ENCODE measurements around the gene GPR68. TPM values are rescaled to one million over a fixed set of nuclear protein-coding genes. Genes with fewer than 3 reads are reported as not detected.
"Not testable (repeated sequence)": the region's sequence is repeated elsewhere in the genome, so short reads cannot be mapped to it uniquely, and the experiment has no call there.

The GPR68 gene
- polyA plus RNA-seq, 5 donors: 1.2 to 3.8 (median 2.2) TPM

GRCh38 chr14:91195881-91196280 is 48.6 kb downstream of the GPR68 start:
- no peak for DNase-seq

- no peak for DNase-seq
Measured at GRCh38 chr14:91193069-91193468, 51.4 kb downstream of the GPR68 start.

- DNase-seq: no peak
Measured at GRCh38 chr14:91190853-91191252, 53.7 kb downstream of the GPR68 start.

- no peak for DNase-seq
Measured at GRCh38 chr14:91187271-91187670, 57.2 kb downstream of the GPR68 start.

DNA sequence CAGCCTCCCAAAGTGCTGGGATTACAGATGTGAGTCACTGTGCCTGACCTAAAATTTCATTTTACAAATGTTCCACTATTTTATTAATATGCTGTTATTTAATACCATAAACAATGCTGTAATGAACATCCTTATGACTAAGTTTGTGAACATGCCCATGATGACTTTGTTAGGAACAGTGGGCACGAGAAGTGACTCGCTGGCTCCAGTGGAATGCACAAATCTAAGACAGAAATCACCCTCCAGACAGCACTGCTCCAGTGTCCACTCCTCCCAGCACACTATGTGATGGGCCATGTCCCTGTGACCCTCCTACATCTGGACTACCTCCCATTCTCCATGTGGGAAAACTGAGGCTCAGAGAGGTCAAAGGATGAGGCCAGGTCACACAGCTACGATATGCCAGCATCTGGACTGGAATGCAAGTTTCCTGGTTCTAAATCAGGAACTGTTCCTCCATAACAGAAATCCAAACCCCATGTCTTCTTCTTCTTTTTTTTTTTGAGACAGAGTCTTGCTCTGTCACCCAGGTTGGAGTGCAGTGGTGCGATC is 57.9 kb downstream of the GPR68 start:
- DNase-seq: no peak

DNA sequence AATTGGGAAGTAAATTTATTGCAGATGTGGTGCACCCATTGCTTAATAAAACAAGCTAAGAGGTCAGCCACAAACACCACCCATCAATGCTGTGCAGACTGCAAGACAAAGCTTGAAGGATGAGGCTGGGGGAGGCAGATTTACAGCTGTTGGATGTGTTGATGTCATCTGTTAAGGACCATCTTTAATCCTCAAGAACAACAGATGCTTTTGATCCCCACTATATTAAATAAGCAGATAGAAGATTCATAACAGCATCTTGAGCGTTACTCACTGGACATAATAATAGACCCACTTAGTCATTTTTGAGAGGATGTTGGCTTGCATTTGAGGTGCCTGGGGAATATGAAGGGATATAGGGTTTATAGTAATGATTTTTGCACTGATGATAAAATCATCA is 58.8 kb downstream of the GPR68 start:
- DNase-seq: no peak

- DNase-seq: no peak
Measured at GRCh38 chr14:91184559-91184958, 59.9 kb downstream of the GPR68 start.

GRCh38 chr14:91182753-91183152 is 61.8 kb downstream of the GPR68 start:
- not testable (repeated sequence) for DNase-seq

Other genes starting within 250 kb of the GPR68 start
- 10 to 100 TPM in 1 of 5 donors, 1 to 10 TPM in 4; 3.2 to 10.2 (median 8.8) TPM for gene RPS6KA5, start 184.1 kb downstream of the GPR68 start, polyA plus RNA-seq (ENCODE audit: insufficient read depth in 1 of 5, insufficient read length in 5 of 5, low replicate concordance in 1 of 5)
- gene DGLUCY, start 130.6 kb downstream of the GPR68 start, polyA plus RNA-seq (ENCODE audit: insufficient read depth in 1 of 5, insufficient read length in 5 of 5, low replicate concordance in 1 of 5): 10 to 100 TPM; 53.0 to 71.5 (median 59.0) TPM
- gene CCDC88C, start 173.1 kb upstream of the GPR68 start, polyA plus RNA-seq (ENCODE audit: insufficient read depth in 1 of 5, insufficient read length in 5 of 5, low replicate concordance in 1 of 5): 10 to 100 TPM; 21.4 to 36.1 (median 28.4) TPM

Data from right lung (tissue), 5 donors.